Activated CD4-positive, alpha-beta T cell treated with anti-CD3 and anti-CD28 coated beads for 1 hour (primary cell): ENCODE results near the gene FRYL.
"Not testable (repeated sequence)": the region's sequence is repeated elsewhere in the genome, so short reads cannot be mapped to it uniquely, and the experiment has no call there.

Experiments
- DNase-seq: peaks from one replicate; pipeline ENCODE4 v3.0.0-alpha.2; 2020

Gene FRYL

DNA sequence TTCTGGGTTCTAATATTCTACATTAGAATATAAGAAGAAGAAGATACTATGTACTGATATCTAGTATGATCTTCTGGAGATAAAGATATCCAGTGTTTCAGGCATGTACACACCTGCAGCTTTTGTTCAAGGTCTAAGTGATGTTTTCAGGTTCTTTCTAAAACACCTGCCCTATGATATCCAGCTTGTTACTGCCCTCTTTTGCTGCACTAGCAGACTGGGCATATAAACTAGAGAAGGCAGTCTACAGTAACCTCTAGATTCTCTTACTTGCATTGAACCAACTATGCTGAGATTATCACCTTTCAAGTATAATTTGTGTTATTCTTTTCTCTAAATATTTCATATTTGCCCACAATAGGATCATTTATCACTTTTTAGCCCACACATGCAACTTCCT lies 1.9 kb upstream of the FRYL start:
- no peak for DNase-seq

DNA sequence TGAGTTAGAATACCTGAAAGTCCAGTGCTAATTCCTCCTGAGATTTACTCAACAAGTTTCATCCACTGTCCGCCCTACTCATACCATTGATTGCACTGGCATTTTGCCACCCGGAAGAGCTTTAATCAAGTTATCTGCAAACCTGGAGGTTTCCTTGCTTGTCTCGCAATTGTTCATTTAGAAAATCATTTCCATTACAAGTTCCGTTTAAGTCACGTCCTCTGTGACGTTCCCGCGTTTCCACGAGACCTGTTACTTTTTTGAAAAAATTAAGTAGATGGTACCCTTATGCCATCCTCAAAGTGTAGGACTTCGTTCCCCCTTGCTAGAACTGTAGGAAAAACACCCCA lies 761 bp upstream of the FRYL start:
- peak; percentile 25 for DNase-seq

GRCh38 chr4:48779095-48779997 lies 733 bp downstream of the FRYL start:
- DNase-seq: peak; percentile 59

DNA sequence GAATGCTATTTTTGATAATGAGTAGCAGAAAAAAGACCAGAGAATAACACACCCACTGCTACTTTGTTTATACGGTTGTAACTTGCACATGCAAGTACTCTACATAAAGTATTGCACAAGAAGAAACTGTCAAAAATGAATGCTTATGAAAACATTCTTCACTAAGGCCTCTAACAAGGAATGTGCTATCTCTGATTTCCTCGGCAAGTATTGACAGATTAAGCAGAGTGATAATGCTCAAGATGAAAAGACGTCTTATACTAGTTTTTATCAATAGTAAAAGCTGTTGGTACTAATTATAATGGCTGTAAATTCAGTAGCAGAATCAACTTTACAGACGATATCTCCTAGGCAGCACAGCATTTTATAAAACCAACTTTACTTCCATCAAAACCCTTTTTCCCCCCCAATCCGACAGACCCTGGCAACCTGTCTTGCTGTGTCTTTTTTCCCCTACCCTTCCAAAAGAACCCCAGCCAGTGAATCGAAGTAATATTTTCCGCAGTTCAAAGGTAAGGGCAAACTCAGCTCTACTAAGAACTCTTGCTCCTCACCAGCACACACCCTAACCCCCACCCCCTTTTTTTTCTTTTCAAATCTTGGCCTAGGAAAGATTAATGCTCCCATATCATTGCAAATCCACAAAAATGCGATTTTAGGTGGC lies 1.5 kb downstream of the FRYL start:
- DNase-seq: no peak

DNA sequence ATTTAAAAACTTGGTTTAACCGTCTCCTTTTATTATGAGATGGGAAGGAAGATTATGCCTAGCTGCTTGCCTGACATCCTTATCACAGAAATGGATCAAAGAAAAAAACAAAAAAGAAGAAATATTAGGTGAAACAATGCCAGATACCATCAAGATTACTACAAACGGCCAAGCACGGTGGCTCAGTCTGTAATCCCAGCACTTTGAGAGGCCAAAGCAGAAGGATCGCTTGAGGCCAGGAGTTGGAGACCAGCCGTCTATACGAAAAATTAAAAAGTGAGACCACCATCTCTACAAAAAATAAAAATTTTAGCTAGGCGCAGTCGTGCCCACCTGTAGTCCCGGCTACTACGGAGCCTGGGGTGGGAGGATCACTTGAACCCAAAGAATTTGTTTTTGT lies 2.3 kb downstream of the FRYL start:
- DNase-seq: no peak

- DNase-seq: no peak
These were observed 5.0 kb downstream of the FRYL start for GRCh38 chr4:48774760-48775710.

- DNase-seq: no peak
These were observed 7.5 kb downstream of the FRYL start for GRCh38 chr4:48772556-48772955.

DNA sequence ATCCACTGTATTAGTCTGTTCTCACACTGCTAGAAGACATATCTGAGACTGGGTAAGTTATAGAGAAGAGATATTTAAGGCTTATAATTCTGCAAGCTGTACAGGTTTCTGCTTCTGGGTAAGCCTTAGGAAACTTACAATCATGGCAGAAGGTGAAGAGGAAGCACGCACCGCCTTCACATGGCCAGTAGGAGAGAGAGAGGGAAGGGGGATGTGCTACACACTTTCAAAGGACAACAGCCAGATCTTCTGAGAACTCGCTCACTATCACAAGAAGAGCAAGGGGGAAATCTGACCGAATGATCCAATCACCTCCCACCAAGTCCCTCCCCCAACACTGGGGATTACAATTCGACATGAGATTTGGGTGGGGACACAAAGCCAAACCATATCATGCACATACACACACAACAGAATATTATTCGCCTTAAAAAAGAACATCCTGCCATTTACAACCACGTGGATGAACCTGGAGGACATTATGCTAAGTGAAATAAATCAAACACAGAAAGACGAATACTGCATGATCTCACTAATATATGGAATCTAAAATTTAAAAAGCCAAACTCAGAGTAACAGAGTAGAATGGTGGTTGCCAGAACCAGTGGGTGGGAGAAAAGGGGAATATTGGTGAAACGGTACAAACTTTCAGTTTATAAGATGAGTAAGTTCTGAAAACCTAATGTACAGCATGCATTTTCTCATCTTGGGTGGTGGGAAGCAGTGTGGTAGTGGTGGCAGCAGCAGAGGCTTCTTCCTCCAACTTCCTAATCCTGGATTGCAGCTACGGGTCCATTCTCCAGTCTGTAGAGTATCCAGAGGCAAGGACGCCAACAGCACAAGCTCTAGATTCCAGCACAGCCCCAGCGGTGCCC lies 12.8 kb downstream of the FRYL start:
- no peak for DNase-seq

GRCh38 chr4:48766131-48766792 lies 13.8 kb downstream of the FRYL start:
- no peak for DNase-seq

DNA sequence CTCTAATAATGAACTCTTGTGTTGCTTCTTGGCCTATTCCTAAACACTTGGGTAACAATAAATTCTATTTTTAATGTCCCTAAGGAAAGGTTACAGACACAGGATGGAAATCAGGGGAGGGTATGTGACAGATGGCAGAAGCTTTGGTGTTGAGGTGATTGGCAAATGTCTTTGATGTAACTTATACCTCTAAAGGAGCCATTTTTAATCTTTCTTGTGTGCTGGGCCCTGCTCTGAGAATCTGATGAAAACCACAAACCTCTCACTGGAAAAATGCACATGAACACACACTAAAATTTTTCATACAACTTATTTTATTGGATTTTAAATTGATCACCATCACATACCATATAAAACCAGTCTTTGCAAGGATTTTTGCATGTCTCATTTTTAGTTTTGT lies 17.7 kb downstream of the FRYL start:
- no peak for DNase-seq

GRCh38 chr4:48761286-48761685 lies 18.8 kb downstream of the FRYL start:
- DNase-seq: no peak

DNA sequence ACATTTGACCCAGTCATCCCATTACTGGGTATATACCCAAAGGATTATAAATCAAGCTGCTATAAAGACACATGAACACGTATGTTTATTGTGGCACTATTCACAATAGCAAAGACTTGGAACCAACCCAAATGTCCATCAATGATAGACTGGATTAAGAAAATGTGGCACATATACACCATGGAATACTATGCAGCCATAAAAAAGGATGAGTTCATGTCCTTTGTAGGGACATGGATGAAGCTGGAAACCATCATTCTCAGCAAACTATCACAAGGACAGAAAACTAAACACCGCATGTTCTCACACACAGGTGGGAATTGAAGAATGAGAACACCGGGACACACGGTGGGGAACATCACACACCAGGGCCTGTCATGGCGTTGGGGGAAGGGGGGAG lies 21.4 kb downstream of the FRYL start:
- not testable (repeated sequence) for DNase-seq

DNA sequence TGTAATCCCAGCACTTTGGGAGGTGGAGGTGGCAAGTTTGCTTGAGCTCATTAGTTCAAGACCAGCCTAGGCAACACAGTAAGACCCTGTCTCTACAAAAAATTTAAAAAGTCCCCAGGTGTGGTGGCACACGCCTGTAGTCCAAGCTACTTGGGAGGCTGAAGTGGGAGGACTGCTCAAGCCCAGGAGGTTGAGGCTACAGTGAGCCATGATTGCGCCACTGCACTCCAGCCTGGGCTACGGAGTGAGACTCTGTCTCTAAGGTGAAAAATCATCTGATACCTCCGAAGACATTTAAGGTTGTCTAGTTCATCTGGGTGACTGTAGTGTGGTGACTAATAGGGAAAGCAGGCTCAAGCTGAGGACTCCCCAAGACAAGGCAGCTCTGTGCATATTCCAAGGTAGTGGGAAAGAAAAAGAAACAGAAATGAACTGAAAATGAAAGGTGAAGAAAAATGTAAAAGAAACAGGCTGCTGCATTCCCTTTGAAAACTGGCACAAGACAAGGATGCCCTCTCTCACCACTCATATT lies 23.3 kb downstream of the FRYL start:
- DNase-seq: no peak

GRCh38 chr4:48755281-48755680 lies 24.8 kb downstream of the FRYL start:
- no peak for DNase-seq

- no peak for DNase-seq
These were observed 26.9 kb downstream of the FRYL start for GRCh38 chr4:48753159-48753558.

DNA sequence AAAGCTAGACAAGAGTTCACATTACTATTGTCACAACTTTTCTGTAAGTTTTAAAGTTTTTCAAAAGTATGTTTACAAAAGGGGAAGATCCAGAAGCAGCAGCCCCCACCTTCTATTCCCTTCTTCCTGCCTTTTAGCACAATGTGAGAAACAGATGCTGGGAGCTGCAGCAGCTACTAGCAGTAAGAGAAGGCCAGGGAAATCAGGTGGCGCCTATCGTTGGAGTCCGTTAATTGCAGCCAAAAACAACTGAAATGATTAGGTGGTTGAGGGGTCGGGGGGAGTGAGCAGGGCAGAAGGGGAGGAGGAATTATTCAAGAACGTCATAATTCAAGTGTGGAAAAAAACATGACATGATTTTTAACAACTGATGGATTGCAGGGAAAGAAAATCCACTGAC lies 27.4 kb downstream of the FRYL start:
- no peak for DNase-seq

GRCh38 chr4:48752246-48752645 lies 27.8 kb downstream of the FRYL start:
- no peak for DNase-seq

- no peak for DNase-seq
These were observed 31.0 kb downstream of the FRYL start for GRCh38 chr4:48748949-48749596.

DNA sequence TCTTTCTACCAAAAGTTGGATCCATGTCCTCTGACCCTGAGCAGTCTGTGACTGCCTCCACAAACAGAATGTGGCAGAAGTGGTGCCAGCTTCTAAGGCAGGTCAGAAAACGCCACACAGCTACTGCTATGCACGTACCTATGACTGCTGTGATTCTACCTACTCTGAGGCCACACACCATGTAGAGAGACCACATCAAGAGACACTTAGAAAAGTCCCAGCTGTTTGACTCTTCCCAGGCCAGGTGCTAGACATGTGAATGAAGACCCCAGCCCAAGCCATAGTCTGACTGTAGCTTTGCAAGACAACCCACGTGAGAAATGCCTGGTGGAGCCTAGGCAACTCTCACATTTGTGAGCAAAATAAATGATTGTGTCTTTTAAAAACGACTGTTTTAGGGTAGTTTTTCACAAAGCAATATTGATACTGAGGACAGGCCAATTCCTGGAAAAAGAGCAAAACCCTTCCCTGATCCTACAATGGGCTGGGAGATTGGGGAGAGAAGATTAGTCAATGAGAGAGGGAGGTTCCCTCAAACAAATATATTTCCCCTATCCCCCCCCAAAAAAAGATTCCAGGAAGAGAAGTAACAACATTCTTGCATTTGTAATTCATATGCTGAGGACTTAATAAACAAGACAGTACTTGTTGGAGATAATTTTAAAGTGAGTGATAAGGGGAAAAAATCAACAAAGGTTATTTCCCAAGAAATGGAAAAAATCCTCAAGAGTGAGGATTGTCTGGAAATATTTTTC lies 33.3 kb downstream of the FRYL start:
- DNase-seq: no peak

- DNase-seq: not testable (repeated sequence)
These were observed 34.9 kb downstream of the FRYL start for GRCh38 chr4:48745223-48745622.
